ENCODE measurements around the gene FPGS.
A peak's percentile ranks its signal among the peaks of the same experiment; 100 is the strongest.

GRCh38 chr9:127801955-127802575, 617 bp upstream of the FPGS start:
- TF ChIP-seq POLR2AphosphoS5 (IDR thresholded peaks at IDR 0.05) (peak in 1 of 2 donors; percentile 44), POLR2A (IDR thresholded peaks at IDR 0.05; ENCODE audit: low read depth) (no peak), CTCF (IDR thresholded peaks at IDR 0.05) (peak in 2 of 3 experiments; percentile 8 to 27), EP300 (IDR thresholded peaks at IDR 0.05) (no peak)
